Measurements from ENCODE around the gene TIMM23.

Gene TIMM23

DNA sequence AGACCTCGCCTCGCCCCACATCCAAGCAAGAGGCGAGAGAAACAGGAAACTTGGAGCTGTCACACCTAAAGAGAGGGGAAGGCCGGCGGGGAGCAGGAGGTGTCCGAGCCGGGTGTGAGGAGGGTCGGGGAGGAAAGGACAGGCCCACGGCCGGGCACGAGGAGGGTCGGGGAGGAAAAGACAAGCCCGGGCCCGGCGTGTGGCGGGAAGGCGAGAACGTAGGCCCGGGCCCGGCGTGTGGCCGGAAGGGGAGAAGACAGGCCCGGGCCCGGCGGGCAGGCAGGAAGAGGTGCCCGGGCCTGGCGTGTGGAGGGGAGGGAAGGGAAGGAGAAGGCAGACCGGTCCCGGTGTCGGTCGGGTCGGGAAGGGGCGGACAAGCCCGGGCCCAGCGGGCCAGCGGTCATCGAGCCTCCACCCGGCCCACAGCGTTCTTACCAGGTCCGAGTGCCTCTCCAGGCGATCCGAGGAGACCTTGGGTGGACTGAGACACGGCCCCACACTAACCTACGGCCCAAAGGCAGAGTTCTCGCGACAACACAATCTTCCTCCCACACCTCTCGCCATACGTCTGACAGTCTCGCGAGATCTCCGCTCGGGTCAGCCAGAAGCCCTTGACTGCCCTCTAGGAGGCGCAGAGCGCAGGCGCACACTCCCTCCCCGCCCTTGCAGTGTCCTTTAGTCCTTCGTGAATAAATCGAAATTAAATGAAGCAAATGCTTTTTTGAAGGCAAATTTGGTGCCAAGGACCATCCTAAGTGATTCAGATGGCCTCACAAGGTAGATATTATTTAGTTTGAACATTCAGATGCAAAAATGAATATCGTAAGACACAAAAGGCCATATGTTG lies 58.0 kb downstream of the TIMM23 start, which contains the start of gene NCOA4 (continued):
- TF ChIP-seq, protein P1, sequence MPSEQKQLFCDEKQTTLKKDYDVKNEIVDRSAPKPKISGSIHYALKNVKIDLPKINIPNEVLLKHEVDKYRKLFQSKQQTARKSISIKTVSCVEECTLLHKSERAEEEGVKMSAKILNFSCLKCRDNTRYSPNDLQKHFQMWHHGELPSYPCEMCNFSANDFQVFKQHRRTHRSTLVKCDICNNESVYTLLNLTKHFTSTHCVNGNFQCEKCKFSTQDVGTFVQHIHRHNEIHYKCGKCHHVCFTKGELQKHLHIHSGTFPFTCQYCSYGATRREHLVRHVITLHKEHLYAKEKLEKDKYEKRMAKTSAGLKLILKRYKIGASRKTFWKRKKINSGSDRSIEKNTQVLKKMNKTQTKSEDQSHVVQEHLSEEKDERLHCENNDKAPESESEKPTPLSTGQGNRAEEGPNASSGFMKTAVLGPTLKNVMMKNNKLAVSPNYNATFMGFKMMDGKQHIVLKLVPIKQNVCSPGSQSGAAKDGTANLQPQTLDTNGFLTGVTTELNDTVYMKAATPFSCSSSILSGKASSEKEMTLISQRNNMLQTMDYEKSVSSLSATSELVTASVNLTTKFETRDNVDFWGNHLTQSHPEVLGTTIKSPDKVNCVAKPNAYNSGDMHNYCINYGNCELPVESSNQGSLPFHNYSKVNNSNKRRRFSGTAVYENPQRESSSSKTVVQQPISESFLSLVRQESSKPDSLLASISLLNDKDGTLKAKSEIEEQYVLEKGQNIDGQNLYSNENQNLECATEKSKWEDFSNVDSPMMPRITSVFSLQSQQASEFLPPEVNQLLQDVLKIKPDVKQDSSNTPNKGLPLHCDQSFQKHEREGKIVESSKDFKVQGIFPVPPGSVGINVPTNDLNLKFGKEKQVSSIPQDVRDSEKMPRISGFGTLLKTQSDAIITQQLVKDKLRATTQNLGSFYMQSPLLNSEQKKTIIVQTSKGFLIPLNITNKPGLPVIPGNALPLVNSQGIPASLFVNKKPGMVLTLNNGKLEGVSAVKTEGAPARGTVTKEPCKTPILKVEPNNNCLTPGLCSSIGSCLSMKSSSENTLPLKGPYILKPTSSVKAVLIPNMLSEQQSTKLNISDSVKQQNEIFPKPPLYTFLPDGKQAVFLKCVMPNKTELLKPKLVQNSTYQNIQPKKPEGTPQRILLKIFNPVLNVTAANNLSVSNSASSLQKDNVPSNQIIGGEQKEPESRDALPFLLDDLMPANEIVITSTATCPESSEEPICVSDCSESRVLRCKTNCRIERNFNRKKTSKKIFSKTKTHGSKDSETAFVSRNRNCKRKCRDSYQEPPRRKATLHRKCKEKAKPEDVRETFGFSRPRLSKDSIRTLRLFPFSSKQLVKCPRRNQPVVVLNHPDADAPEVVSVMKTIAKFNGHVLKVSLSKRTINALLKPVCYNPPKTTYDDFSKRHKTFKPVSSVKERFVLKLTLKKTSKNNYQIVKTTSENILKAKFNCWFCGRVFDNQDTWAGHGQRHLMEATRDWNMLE (tag by site-specific recombination; conservative IDR thresholded peaks at IDR 0.05; ENCODE audit: low read depth): peak; percentile 45; the same call in 1 of the 2 replicates
- no peak for TF ChIP-seq TCF7L2 (IDR thresholded peaks at IDR 0.05; ENCODE audit: borderline replicate concordance, low read depth, low read length)
- TF ChIP-seq, protein P2, sequence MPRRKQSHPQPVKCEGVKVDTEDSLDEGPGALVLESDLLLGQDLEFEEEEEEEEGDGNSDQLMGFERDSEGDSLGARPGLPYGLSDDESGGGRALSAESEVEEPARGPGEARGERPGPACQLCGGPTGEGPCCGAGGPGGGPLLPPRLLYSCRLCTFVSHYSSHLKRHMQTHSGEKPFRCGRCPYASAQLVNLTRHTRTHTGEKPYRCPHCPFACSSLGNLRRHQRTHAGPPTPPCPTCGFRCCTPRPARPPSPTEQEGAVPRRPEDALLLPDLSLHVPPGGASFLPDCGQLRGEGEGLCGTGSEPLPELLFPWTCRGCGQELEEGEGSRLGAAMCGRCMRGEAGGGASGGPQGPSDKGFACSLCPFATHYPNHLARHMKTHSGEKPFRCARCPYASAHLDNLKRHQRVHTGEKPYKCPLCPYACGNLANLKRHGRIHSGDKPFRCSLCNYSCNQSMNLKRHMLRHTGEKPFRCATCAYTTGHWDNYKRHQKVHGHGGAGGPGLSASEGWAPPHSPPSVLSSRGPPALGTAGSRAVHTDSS (tag by site-specific recombination; IDR thresholded peaks at IDR 0.05): no peak
- TF ChIP-seq GLI2 (tag by site-specific recombination; IDR thresholded peaks at IDR 0.05; ENCODE audit: borderline replicate concordance, low read depth): no peak
- TF ChIP-seq KLF16 (tag by site-specific recombination; IDR thresholded peaks at IDR 0.05): peak; percentile 96
- TF ChIP-seq ZNF629 (tag by site-specific recombination; IDR thresholded peaks at IDR 0.05): peak; percentile 59
- TF ChIP-seq ZNF202 (tag by site-specific recombination; IDR thresholded peaks at IDR 0.05; ENCODE audit: borderline replicate concordance): no peak
- no peak for TF ChIP-seq ZNF155 (tag by site-specific recombination; IDR thresholded peaks at IDR 0.05)
- peak; percentile 45; the same call in 1 of the 2 replicates for TF ChIP-seq KLF9 (tag by site-specific recombination; IDR thresholded peaks at IDR 0.05; ENCODE audit: low read depth)
- TF ChIP-seq ZNF654 (tag by site-specific recombination; IDR thresholded peaks at IDR 0.05; ENCODE audit: low read depth): no peak
- TF ChIP-seq ZBTB21 (tag by site-specific recombination; IDR thresholded peaks at IDR 0.05): no peak
- TF ChIP-seq BCL11B (tag by site-specific recombination; IDR thresholded peaks at IDR 0.05; ENCODE audit: low read depth): 0 out of 2 replicates have a peak, but pooled peaks have one; percentile 75
- TF ChIP-seq, protein P3, sequence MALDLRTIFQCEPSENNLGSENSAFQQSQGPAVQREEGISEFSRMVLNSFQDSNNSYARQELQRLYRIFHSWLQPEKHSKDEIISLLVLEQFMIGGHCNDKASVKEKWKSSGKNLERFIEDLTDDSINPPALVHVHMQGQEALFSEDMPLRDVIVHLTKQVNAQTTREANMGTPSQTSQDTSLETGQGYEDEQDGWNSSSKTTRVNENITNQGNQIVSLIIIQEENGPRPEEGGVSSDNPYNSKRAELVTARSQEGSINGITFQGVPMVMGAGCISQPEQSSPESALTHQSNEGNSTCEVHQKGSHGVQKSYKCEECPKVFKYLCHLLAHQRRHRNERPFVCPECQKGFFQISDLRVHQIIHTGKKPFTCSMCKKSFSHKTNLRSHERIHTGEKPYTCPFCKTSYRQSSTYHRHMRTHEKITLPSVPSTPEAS (tag by site-specific recombination; IDR thresholded peaks at IDR 0.05): no peak
- no peak for TF ChIP-seq ZNF585B (tag by site-specific recombination; IDR thresholded peaks at IDR 0.05)
- TF ChIP-seq ZNF335 (tag by site-specific recombination; conservative IDR thresholded peaks at IDR 0.05): peak; percentile 99
- TF ChIP-seq ZNF777 (tag by site-specific recombination; IDR thresholded peaks at IDR 0.05; ENCODE audit: borderline replicate concordance): no peak
- peak; percentile 62 for TF ChIP-seq GLIS1 (tag by site-specific recombination; IDR thresholded peaks at IDR 0.05)
- no peak for TF ChIP-seq ZNF140 (tag by site-specific recombination; IDR thresholded peaks at IDR 0.05)
- TF ChIP-seq ZNF157 (tag by site-specific recombination; IDR thresholded peaks at IDR 0.05): no peak
- TF ChIP-seq ZNF391 (tag by site-specific recombination; IDR thresholded peaks at IDR 0.05; ENCODE audit: borderline replicate concordance, low read depth): peak; percentile 56; the same call in 1 of the 2 replicates
- TF ChIP-seq, protein P4, sequence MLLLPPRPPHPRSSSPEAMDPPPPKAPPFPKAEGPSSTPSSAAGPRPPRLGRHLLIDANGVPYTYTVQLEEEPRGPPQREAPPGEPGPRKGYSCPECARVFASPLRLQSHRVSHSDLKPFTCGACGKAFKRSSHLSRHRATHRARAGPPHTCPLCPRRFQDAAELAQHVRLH (tag by site-specific recombination; IDR thresholded peaks at IDR 0.05): peak; percentile 32; the same call in 1 of the 2 replicates
- TF ChIP-seq, protein P5, sequence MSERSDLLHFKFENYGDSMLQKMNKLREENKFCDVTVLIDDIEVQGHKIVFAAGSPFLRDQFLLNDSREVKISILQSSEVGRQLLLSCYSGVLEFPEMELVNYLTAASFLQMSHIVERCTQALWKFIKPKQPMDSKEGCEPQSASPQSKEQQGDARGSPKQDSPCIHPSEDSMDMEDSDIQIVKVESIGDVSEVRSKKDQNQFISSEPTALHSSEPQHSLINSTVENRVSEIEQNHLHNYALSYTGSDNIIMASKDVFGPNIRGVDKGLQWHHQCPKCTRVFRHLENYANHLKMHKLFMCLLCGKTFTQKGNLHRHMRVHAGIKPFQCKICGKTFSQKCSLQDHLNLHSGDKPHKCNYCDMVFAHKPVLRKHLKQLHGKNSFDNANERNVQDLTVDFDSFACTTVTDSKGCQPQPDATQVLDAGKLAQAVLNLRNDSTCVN (tag by site-specific recombination; optimal IDR thresholded peaks at IDR 0.05): peak; percentile 72
- TF ChIP-seq ZSCAN16 (tag by site-specific recombination; IDR thresholded peaks at IDR 0.05): peak; percentile 76
- peak; percentile 51; the same call in 1 of the 2 replicates for TF ChIP-seq ZNF610 (tag by site-specific recombination; IDR thresholded peaks at IDR 0.05; ENCODE audit: borderline replicate concordance)
- TF ChIP-seq ZNF394 (tag by site-specific recombination; IDR thresholded peaks at IDR 0.05; ENCODE audit: borderline replicate concordance): peak; percentile 56; the same call in 1 of the 2 replicates
- no peak for TF ChIP-seq ZFP41 (tag by site-specific recombination; IDR thresholded peaks at IDR 0.05; ENCODE audit: borderline replicate concordance)
- TF ChIP-seq ZBTB7A (tag by site-specific recombination; IDR thresholded peaks at IDR 0.05; ENCODE audit: low read depth): 0 out of 2 replicates have a peak, but pooled peaks have one; percentile 53
- no peak for TF ChIP-seq ZNF239 (tag by site-specific recombination; IDR thresholded peaks at IDR 0.05)
